ENCODE measurements around the gene ASB8.

ASB8 gene

GRCh38 chr12:48198985-48199384 lies 41.7 kb upstream of the ASB8 start:
- H3K9ac ChIP-seq (ENCODE audit: low read length), result peak overlapping the region; percentile 96
- no peaks in the 10 kb centered on the region for H3K4me1 ChIP-seq (ENCODE audit: low read length)
- no peaks in the 10 kb centered on the region for H3K36me3 ChIP-seq (replicated peaks; ENCODE audit: insufficient read depth, low read length)
- H3K4me3 ChIP-seq (ENCODE audit: low read length), result peak overlapping the region; percentile 93
- H2AFZ ChIP-seq (ENCODE audit: low read length), result peak overlapping the region; percentile 94
- peaks cover 7% of the 10 kb centered on the region; the same call in 1 of the 2 replicates for H3K79me2 ChIP-seq (ENCODE audit: low read length)
- H3K27ac ChIP-seq (ENCODE audit: low read length), result peak overlapping the region; percentile 81; the same call in 1 of the 2 replicates
- H3K9me2 ChIP-seq (replicated peaks; ENCODE audit: insufficient read depth, low read length), result no peaks in the 10 kb centered on the region
- no peaks in the 10 kb centered on the region for H4K20me1 ChIP-seq (ENCODE audit: insufficient read depth, low read length)
- H3F3A ChIP-seq (ENCODE audit: insufficient read depth, low read length), result peaks cover 11% of the 10 kb centered on the region
- no peaks in the 10 kb centered on the region for H3K27me3 ChIP-seq (replicated peaks; ENCODE audit: insufficient read depth, low read length)
- TF ChIP-seq EZH2 (optimal IDR thresholded peaks at IDR 0.05; ENCODE audit: low read depth, low read length), result no peak
- no peak for TF ChIP-seq EZH2phosphoT487 (IDR thresholded peaks at IDR 0.05; ENCODE audit: low read length)
- TF ChIP-seq, protein P1, sequence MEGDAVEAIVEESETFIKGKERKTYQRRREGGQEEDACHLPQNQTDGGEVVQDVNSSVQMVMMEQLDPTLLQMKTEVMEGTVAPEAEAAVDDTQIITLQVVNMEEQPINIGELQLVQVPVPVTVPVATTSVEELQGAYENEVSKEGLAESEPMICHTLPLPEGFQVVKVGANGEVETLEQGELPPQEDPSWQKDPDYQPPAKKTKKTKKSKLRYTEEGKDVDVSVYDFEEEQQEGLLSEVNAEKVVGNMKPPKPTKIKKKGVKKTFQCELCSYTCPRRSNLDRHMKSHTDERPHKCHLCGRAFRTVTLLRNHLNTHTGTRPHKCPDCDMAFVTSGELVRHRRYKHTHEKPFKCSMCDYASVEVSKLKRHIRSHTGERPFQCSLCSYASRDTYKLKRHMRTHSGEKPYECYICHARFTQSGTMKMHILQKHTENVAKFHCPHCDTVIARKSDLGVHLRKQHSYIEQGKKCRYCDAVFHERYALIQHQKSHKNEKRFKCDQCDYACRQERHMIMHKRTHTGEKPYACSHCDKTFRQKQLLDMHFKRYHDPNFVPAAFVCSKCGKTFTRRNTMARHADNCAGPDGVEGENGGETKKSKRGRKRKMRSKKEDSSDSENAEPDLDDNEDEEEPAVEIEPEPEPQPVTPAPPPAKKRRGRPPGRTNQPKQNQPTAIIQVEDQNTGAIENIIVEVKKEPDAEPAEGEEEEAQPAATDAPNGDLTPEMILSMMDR (IDR thresholded peaks at IDR 0.05; ENCODE audit: low read length), result no peak
- no peaks in the 10 kb centered on the region for H3K9me3 ChIP-seq (replicated peaks; ENCODE audit: insufficient read depth, low read length)
- DNase-seq, result no peak
- peak overlapping the region; percentile 70 for H3K4me2 ChIP-seq (ENCODE audit: low read depth, low read length)

GRCh38 chr12:48198672-48198971 lies 41.3 kb upstream of the ASB8 start:
- Histone ChIP-seq H3K36me3 (replicated peaks; ENCODE audit: insufficient read depth, low read length) (no peaks in the 10 kb centered on the region), H2AFZ (ENCODE audit: low read length) (peak overlapping the region; percentile 94), H3K4me3 (ENCODE audit: low read length) (peak overlapping the region; percentile 93), H4K20me1 (ENCODE audit: insufficient read depth, low read length) (no peaks in the 10 kb centered on the region), H3K4me1 (ENCODE audit: low read length) (no peaks in the 10 kb centered on the region), H3K9me3 (replicated peaks; ENCODE audit: insufficient read depth, low read length) (no peaks in the 10 kb centered on the region), H3K9ac (ENCODE audit: low read length) (peak overlapping the region; percentile 96), H3K27ac (ENCODE audit: low read length) (peak overlapping the region; percentile 81), H3K27me3 (replicated peaks; ENCODE audit: insufficient read depth, low read length) (no peaks in the 10 kb centered on the region), H3K9me2 (replicated peaks; ENCODE audit: insufficient read depth, low read length) (no peaks in the 10 kb centered on the region), H3K4me2 (ENCODE audit: low read depth, low read length) (peak overlapping the region; percentile 70), H3F3A (ENCODE audit: insufficient read depth, low read length) (peaks cover 11% of the 10 kb centered on the region), H3K79me2 (ENCODE audit: low read length) (peaks cover 7% of the 10 kb centered on the region; the same call in 1 of the 2 replicates)
- TF ChIP-seq EZH2phosphoT487 (IDR thresholded peaks at IDR 0.05; ENCODE audit: low read length) (no peak), EZH2 (optimal IDR thresholded peaks at IDR 0.05; ENCODE audit: low read depth, low read length) (no peak)
- TF ChIP-seq, protein P1 (IDR thresholded peaks at IDR 0.05; ENCODE audit: low read length), result no peak
- DNase-seq, result no peak

- H2AFZ ChIP-seq (ENCODE audit: low read length), result peak overlapping the region; percentile 94
- TF ChIP-seq EZH2 (optimal IDR thresholded peaks at IDR 0.05; ENCODE audit: low read depth, low read length), result no peak
- TF ChIP-seq, protein P1 (IDR thresholded peaks at IDR 0.05; ENCODE audit: low read length), result no peak
- no peak for TF ChIP-seq EZH2phosphoT487 (IDR thresholded peaks at IDR 0.05; ENCODE audit: low read length)
- peak overlapping the region; percentile 81 for H3K27ac ChIP-seq (ENCODE audit: low read length)
- no peaks in the 10 kb centered on the region for H3K4me1 ChIP-seq (ENCODE audit: low read length)
- H3K79me2 ChIP-seq (ENCODE audit: low read length), result peaks cover 7% of the 10 kb centered on the region; the same call in 1 of the 2 replicates
- no peaks in the 10 kb centered on the region for H3K36me3 ChIP-seq (replicated peaks; ENCODE audit: insufficient read depth, low read length)
- H3K9me2 ChIP-seq (replicated peaks; ENCODE audit: insufficient read depth, low read length), result no peaks in the 10 kb centered on the region
- H3K9me3 ChIP-seq (replicated peaks; ENCODE audit: insufficient read depth, low read length), result no peaks in the 10 kb centered on the region
- peak overlapping the region; percentile 70 for H3K4me2 ChIP-seq (ENCODE audit: low read depth, low read length)
- DNase-seq, result peak; percentile 98
- H3K27me3 ChIP-seq (replicated peaks; ENCODE audit: insufficient read depth, low read length), result no peaks in the 10 kb centered on the region
- H3K4me3 ChIP-seq (ENCODE audit: low read length), result peak overlapping the region; percentile 93
- H4K20me1 ChIP-seq (ENCODE audit: insufficient read depth, low read length), result no peaks in the 10 kb centered on the region
- peak overlapping the region; percentile 96 for H3K9ac ChIP-seq (ENCODE audit: low read length)
- peaks cover 11% of the 10 kb centered on the region for H3F3A ChIP-seq (ENCODE audit: insufficient read depth, low read length)
Measured at GRCh38 chr12:48197971-48198671, 40.8 kb upstream of the ASB8 start.
